Mesothelial cell of epicardium (in vitro differentiated cells): Measurements from ENCODE around the gene AKAP7. TPM values are rescaled to one million over a fixed set of nuclear protein-coding genes. Genes with fewer than 3 reads are reported as not detected.

Experiments used
- DNase-seq, 2 experiments: peaks; one replicate each; pipeline ENCODE4 v3.0.0; 2021; ENCODE audit warnings: low spot score in 2 of 2; ENCODE audit not compliant: unreplicated experiment in 2 of 2
- H3K27ac Mint-ChIP-seq: 2 replicates; pipeline ENCODE4 v1.8.0; 2021; ENCODE audit warnings: mixed read lengths
- H3K27me3 Mint-ChIP-seq: 2 replicates; pipeline ENCODE4 v1.8.0; 2021; ENCODE audit warnings: low read depth, mixed read lengths
- H3K36me3 Mint-ChIP-seq: 2 replicates; pipeline ENCODE4 v1.8.0; 2021; ENCODE audit warnings: mixed read lengths
- H3K4me1 Mint-ChIP-seq: 2 replicates; pipeline ENCODE4 v1.8.0; 2021; ENCODE audit warnings: mixed read lengths
- H3K4me3 Mint-ChIP-seq: 2 replicates; pipeline ENCODE4 v1.8.0; 2021; ENCODE audit warnings: mild to moderate bottlenecking, moderate library complexity, mixed read lengths
- H3K9me3 Mint-ChIP-seq: 2 replicates; pipeline ENCODE4 v1.8.0; 2021; ENCODE audit warnings: mixed read lengths
- total RNA-seq: library from RNA; stranded (reverse); gene quantifications from 3 replicates; pipeline ENCODE4 v1.2.1, GENCODE V29; 2021
- TF ChIP-seq, protein P1 (sequence below): fragments of 200-600 bp; sonication (generic); IDR thresholded peaks from one replicate; pipeline ENCODE4 v1.5.0; 2021; ENCODE audit warnings: antibody characterized with exemption; ENCODE audit not compliant: unreplicated experiment

Gene AKAP7
- total RNA-seq, 1 donor from 2014 or later = 10.0 TPM

- no peak for DNase-seq
- Mint-ChIP-seq H3K4me3 (no peak overlapping the region), H3K4me1 (peaks cover 2% of the 10 kb centered on the region), H3K27ac (no peak overlapping the region), H3K9me3 (no peaks in the 10 kb centered on the region), H3K27me3 (no peaks in the 10 kb centered on the region), H3K36me3 (no peaks in the 10 kb centered on the region)
- TF ChIP-seq, protein P1, sequence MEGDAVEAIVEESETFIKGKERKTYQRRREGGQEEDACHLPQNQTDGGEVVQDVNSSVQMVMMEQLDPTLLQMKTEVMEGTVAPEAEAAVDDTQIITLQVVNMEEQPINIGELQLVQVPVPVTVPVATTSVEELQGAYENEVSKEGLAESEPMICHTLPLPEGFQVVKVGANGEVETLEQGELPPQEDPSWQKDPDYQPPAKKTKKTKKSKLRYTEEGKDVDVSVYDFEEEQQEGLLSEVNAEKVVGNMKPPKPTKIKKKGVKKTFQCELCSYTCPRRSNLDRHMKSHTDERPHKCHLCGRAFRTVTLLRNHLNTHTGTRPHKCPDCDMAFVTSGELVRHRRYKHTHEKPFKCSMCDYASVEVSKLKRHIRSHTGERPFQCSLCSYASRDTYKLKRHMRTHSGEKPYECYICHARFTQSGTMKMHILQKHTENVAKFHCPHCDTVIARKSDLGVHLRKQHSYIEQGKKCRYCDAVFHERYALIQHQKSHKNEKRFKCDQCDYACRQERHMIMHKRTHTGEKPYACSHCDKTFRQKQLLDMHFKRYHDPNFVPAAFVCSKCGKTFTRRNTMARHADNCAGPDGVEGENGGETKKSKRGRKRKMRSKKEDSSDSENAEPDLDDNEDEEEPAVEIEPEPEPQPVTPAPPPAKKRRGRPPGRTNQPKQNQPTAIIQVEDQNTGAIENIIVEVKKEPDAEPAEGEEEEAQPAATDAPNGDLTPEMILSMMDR = no peak
Observed at GRCh38 chr6:131208787-131209186, 73.5 kb downstream of the AKAP7 start.

- H3K27me3 Mint-ChIP-seq = no peaks in the 10 kb centered on the region
- H3K36me3 Mint-ChIP-seq = no peaks in the 10 kb centered on the region
- H3K4me3 Mint-ChIP-seq = no peak overlapping the region
- TF ChIP-seq, protein P1 = no peak
- peaks cover 8% of the 10 kb centered on the region for H3K4me1 Mint-ChIP-seq
- no peaks in the 10 kb centered on the region for H3K9me3 Mint-ChIP-seq
- no peak for DNase-seq
- H3K27ac Mint-ChIP-seq = no peak overlapping the region
Observed at GRCh38 chr6:131210469-131210868, 75.2 kb downstream of the AKAP7 start.

DNA sequence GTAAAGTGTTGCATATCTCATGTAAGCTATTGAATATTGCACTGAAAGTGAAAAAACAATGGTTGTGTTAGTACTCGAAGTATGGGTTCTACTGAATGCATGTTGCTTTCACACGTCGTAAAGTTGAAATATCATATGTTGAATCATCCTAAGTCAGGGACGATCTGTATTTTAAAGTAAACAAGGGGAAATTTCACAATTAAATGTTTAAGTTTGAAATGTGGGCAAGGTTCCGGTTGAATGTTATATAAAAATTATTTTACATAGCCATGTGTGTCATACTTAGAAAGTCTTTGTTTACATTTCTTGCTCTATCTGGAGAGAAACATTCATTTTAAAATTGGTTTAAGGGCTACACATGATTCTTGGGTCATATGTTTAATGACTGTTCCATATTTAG lies 76.8 kb downstream of the AKAP7 start:
- Mint-ChIP-seq H3K27ac (no peak overlapping the region), H3K9me3 (no peaks in the 10 kb centered on the region), H3K27me3 (no peaks in the 10 kb centered on the region), H3K4me3 (no peak overlapping the region), H3K36me3 (no peaks in the 10 kb centered on the region), H3K4me1 (peaks cover 10% of the 10 kb centered on the region)
- TF ChIP-seq, protein P1 = no peak
- no peak for DNase-seq

DNA sequence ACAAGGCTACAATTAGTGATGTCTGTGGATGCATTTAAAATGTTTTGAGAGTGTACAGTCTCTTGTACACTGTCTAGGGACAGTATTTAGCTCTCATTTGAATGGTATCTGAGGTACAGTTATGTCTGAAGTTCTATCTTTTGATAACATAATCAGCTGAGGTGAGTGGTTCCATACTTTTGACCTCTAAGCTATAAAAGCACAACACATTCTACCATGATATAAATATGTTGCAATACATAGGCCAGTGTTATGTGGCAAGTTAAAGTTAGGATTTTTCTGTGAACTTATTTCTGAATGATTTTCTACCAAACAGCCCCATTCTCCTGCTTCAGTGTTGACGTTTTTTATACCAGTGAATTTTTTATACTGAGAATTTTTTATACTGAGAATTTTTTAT lies 77.6 kb downstream of the AKAP7 start:
- Mint-ChIP-seq H3K36me3 (no peaks in the 10 kb centered on the region), H3K27ac (no peak overlapping the region), H3K4me1 (peaks cover 10% of the 10 kb centered on the region), H3K9me3 (no peaks in the 10 kb centered on the region), H3K4me3 (no peak overlapping the region), H3K27me3 (no peaks in the 10 kb centered on the region)
- DNase-seq = no peak
- TF ChIP-seq, protein P1 = no peak

GRCh38 chr6:131213501-131213990 lies 78.3 kb downstream of the AKAP7 start:
- Mint-ChIP-seq H3K27ac (no peak overlapping the region), H3K36me3 (no peaks in the 10 kb centered on the region), H3K4me1 (peaks cover 10% of the 10 kb centered on the region), H3K9me3 (no peaks in the 10 kb centered on the region), H3K27me3 (no peaks in the 10 kb centered on the region), H3K4me3 (no peak overlapping the region)
- TF ChIP-seq, protein P1 = no peak
- no peak for DNase-seq

DNA sequence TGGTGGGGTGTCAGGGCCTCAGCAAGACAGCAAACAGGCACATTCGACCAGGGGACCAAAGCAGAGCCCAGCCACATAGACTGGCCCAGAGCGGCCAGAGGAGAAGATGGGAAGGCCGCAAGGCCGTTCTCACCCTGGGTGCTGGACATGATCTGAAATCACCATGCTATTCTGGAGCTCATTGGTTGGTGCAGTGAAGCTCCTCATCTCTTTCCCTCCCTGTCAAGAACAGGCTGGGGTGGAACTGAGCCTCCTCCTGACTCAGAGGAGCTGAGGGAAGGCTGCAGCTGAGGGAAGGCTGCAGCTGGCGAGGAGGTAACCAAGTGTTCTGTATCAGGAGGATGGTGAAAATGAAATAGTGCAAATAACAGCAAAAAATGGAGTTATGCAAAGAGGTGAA lies 80.0 kb downstream of the AKAP7 start:
- H3K9me3 Mint-ChIP-seq = no peaks in the 10 kb centered on the region
- no peak overlapping the region for H3K27ac Mint-ChIP-seq
- H3K4me1 Mint-ChIP-seq = peaks cover 10% of the 10 kb centered on the region
- no peaks in the 10 kb centered on the region for H3K36me3 Mint-ChIP-seq
- no peak overlapping the region for H3K4me3 Mint-ChIP-seq
- no peaks in the 10 kb centered on the region for H3K27me3 Mint-ChIP-seq
- no peak for DNase-seq
- TF ChIP-seq, protein P1 = no peak
